HG02943 (cell line): ENCODE results near the gene TRPV4.

Source experiments
- ATAC-seq: cut with Tn5 transposase; IDR thresholded peaks from one replicate; pipeline ENCODE4 v1.9.1; 2021; ENCODE audit warnings: mild to moderate bottlenecking, low read depth, moderate library complexity; ENCODE audit not compliant: unreplicated experiment

The TRPV4 gene

DNA sequence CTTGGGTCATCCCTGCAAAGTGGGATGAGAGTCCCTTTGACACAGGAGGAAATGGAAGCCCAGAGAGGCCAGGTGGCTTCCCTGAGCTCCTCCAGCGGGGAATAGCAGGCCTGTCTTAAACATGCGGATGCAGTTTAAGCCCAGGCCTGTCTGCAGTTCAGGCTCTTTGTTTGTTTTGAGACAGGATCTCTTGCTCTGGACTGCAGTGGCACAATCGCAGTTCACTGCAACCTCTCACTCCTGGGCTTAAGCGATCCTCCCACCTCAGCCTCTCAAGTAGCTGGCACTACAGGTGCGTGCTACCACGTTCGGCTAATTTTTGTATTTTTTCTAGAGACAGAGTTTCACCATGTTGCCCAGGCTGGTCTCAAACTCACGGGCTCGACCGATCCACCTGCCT lies 3.5 kb downstream of the TRPV4 start:
- no peak for ATAC-seq

DNA sequence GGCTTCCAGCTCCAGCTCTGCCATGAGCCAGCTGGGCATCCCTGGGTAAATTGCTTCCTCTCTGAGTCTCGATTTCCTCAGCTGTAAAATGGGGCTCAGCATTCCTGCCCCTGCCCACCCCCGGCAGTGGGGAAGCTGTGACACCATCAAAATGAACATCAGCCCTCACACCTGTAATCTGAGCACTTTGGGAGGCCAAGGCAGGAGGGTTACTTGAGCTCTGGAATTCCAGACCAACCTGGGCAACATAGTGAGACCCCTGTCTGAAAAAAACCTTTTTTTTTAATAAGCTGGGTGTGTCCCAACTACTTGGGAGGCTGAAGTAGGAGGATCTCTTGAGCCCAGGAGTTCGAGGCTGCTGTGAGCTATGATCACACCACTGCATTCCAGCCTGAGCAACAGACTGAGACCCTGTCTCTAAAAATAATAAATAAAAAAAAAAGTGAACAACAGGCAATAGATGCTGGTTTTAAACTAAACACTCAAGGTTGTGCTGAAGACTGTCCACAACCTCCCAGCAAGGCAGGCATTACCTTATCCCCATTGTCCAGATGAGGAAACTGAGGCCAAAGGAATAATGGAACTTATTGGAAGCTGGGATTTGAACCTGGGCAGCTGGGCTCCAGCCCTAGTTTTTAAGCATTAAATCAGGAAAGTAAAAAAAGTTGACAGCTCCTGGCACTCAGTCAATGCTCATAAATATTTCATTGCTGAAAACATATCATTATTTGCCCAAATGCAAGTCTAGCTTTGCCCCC lies 4.3 kb downstream of the TRPV4 start:
- no peak for ATAC-seq

DNA sequence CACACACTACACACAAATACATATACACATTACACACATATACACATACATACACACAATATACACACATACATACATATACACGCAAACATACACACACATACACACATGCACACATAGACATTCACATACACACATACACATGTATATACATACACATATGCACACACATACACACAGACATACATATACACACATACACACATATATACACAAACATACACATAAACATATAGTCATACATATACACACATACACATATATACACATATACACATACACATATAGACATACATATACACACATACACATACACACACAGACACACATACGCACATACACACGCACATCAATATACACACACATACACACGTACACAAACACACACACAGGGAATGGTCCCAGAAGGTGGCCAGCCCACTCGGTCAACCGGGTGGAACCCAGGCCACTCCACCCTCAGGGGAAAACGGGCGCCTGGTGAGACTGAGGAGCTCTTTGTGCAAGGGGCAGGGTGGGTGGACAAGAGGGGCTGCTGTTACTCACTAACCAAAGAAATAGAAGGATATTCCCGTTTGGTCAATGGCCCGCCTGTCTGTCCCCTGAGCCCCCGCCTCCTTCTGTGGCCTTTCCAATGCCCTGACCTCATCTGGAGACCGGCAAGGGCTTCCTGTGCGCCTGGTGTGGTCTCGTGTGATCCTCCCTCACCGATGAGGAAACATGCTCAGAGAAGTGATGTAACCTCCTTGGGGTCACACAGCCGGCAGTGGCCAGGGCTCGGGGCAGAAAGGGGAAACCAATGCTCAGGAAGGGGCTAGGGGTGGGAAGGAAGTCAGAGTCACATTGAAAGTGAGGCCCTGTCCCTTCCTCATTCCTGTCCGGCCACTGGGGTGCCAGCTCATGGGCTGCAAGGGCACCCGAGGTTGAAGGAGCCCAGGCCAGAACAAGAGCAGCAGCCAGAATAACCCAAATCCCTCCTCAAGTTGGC lies 5.3 kb downstream of the TRPV4 start:
- no peak for ATAC-seq

DNA sequence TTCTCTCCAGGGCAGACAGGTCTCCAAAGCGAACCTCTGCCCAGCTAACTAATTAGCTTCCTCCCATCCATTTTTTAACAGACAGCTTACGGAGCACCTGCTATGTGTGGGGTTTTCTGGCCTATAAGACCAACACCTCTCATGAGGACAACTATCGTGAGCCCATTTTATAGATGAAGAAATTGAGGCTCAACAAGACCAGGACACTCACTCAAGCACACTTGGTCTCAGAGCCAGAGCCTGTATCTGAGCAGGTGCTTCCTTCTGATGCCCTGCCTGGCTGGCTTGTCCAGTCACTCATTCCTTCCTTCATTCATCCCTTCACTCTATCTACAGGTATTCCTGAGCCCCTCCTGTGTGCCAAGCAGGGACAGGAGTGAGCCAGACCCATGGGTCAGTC lies 6.1 kb downstream of the TRPV4 start:
- ATAC-seq = no peak

DNA sequence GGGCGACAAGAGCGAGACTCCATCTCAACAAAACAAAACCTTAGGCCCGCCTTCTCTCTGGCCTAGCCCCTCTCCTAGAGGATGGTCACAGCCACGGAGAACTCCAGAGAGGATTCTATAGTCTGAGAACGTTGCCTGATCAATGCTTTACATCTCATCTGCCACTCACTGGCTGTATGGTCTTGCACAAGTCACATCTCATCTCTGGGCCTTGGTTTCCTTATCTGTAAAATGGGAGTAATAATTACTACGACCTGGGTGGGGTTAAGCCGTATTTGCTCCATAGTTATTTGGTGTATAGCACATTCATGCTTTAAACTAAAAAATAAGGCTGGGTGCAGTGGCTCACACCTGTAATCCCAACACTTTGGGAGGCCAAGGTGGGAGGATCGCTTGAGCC lies 8.5 kb downstream of the TRPV4 start:
- no peak for ATAC-seq

DNA sequence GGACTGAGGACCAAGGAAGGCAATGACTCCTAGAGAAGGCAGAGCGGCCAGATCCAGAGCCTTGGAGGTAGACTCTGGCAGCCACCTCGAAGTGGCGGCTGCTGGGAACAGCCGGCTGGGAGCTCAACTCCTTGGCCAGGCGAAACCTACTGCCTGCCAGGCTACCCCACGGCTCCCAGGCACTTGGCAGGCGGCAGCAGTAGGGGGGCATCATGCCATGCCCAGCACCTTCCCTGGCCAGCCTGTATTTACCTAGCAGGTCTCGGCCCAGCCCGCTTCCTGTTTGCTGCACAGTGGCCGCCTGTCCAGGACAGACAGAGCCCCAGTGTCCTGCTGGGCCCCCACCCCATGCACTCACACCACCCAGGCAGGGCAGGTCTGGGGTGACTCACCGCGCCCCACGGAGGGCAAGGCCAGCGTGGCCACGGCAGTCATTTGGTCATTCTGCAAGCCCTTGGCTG lies 10.2 kb downstream of the TRPV4 start:
- ATAC-seq = no peak

DNA sequence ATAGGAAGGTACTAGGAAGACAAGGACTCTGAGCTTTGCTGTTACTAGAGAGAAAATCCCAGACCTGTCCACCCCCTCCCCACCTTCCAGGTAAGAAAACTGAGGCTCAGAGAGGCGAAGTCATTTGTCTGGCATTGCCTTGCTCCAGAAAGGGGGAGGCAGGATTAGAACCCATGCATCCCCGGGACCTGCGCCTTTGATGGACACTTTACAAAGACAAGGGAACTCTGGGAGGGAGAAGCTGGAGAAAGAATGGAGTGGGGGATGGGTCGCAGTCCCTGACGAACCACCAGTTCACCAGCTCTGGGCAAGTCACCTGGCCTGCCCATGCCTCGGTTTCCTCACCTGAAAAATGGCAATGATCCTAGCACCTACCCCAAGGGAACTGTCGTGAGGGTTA lies 10.8 kb downstream of the TRPV4 start:
- no peak for ATAC-seq

DNA sequence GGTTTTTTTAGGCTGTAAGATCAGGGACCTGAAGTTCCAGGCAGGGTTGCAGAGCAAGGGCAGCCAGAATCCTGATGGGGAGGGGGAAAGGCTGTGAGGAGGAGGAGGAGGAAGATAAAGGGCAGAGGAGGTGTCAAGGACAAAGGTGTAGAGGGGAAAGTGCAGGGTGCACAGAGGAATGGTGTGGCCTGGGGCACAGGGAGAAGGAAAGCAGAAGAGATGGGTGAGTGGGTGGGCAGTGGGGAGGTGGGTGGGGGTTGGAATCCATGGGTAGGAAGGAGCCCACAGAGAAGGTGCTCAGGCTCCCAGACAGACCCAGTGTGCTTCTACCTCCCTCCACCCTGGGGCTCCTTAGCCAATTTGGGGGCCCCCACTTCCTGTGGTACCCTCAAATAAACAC lies 11.2 kb downstream of the TRPV4 start:
- ATAC-seq = no peak

DNA sequence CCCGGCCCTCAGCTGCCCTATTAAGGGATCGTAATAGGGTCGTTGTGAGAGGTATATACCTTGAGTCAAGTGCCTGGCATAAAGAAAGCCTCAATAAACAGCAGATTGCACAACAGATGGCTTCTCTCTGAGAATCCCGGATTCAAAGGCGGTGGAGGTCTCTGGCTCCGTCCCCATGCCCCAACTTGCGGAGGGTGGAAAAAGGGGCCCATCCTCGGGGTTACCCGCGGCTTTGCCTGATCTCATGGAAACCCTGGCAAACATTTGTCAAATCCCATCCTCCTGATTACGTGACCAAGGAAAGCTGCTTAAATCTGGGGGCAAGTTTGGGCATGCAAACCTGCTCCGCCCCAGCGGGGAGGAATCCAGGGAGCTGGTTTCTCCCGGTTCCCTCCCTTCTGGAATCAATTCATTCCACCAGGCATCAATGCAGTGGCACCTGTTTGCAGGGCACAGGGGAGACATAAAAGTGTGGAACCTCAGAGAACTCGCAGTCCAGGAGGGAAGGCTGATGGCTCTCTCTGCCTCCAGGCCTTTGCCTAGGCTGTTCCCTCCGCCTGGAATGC lies 12.3 kb downstream of the TRPV4 start:
- no peak for ATAC-seq

DNA sequence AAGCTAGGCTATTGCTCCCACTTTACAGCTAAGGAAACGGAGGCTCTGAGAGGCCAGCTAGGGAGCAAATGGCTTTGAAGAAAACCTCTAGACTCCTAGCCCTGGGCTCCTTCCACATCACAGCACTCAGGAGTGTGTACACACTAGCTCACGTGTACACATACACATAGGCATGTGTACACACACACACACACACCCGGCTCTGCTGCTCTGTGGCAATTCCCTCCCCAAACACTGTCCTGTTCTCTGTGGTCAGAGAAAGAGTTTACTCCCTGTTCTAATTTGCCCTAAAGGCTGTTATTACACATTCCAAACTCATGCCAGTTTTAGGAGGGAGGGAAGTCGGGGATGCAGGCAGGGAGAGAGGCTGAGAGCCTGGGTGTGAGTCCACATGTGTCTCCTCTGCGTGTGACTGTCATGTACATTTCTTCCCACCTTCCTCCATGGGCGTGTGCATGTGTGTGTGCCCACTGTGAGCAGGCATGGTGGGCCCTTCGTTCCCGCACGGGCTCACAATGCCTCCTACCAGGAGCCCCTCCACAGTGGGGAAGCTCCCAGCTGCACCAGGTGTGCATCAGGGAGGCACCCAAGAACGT lies 14.2 kb downstream of the TRPV4 start:
- ATAC-seq = no peak

DNA sequence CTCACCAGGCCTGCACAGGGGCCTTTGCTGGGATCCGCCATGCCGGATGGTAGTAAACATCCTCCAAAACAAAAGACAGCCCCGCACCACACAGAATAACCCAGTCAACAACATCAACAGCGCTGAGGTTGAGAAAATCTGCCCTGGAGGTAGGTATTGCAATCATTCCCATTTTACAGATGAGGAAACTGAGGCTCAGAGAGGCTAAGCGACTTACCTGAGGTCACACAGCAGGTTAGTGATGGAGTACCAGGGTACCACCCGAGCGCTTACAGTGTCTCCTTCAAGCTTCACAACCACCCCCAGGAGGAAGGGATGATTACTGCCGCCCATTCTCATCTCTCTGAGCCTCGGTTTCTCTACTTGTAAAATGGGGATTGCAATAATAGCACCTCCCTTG lies 14.9 kb downstream of the TRPV4 start:
- no peak for ATAC-seq

DNA sequence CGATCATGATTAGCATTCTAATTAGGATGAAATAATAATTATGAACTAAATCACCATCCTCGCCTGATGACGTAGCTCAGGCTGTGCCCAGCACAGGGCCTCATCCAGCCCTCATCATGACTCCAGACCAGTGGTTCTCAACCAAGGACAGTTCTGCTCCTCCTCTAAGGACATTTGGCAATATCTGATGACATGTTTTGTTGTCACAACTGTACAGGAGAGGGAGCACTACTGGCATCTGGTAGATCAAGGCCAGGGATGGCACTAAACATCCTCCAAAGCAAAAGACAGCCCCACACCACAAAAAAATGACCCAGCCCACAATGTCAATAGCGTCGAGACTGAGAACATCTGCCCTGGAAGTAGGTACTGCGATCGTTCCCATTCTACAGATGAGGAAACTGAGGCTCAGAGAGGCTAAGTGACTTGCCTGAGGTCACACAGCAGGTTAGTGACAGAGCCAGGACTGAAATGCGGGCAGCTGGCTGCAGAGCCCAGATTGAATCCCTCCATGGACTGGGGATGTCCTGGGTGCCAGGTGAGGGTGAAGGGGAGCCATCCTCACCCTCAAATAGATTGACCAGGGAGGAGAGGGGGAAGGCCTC lies 15.5 kb downstream of the TRPV4 start:
- ATAC-seq = no peak

DNA sequence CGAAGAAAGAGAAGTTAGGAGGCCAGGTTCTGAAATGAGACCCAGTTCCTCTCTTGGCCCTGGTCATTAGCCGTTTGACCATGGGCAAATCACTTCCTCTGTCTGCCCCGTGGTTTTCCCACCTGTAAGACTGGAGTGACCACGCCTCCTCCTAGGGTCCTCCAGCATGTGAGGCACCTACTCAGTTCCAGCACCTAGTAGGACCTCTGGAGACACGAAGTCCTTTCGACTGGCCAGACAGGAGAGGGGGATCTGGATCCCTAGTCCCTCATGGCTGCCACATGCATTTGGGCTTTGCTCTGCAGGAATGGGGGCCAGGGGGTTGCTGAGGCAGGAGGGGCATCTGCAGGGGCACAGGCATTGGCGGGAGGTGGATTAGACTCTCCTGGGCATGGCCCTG lies 16.3 kb downstream of the TRPV4 start:
- ATAC-seq = no peak

DNA sequence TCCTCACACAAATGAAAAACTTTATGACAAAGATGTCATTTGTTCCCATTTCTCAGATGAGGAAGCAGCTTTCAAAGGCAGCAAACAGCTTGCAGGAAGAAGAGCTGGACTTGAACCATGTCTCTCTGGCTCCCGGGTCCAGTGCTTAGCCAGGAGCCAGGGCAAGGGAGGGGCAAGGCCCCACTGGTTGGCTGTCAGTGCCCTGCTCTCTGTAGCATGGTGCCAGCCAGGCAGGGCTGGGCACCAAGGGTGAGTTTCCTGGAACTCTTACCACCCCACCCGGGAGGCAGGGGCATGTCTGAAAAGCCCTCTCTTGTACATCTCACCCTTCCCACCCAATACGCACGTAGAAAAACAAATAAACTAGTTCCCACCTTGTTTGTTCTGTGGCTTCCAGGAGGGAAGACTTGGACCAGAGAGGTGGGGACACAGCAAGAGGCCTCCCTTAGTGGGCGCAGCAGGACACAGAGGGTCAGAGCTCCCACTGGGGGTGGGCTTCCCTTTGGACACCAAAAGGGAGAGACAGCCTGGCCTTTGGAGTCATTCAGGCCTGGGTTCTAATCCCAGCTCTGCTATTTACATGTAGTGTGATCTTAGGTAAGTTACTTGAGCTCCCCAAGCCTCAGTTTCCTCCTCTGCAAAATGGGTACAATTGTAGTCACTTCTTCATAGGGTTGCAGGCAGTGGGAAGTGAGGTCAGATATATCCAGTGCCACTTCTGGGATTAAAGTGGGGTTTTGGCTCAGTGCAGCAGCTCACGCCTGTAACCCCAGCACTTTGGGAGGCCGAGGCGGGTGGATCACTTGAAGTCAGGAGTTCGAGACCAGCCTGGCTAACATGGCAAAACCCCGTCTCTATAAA lies 17.2 kb downstream of the TRPV4 start:
- no peak for ATAC-seq

DNA sequence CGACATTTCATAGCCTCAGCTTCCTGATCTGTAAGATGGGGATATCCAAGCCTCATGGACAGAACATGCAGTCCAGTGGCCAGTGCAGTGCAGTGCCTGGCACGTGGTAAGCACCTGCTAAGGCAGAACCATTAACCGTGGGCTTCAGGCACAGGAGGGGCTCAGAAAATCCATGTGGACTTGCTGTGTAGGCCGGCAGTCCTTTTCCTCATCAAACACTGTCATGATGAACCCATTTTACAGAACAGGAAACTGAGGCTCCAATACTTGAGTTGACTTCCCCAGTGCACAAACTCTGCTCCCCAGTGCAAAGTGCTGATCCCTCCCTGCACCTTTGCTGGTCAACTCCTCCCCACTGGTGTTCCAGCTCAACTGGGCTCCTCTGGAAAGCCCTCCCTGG lies 18.0 kb downstream of the TRPV4 start:
- no peak for ATAC-seq

DNA sequence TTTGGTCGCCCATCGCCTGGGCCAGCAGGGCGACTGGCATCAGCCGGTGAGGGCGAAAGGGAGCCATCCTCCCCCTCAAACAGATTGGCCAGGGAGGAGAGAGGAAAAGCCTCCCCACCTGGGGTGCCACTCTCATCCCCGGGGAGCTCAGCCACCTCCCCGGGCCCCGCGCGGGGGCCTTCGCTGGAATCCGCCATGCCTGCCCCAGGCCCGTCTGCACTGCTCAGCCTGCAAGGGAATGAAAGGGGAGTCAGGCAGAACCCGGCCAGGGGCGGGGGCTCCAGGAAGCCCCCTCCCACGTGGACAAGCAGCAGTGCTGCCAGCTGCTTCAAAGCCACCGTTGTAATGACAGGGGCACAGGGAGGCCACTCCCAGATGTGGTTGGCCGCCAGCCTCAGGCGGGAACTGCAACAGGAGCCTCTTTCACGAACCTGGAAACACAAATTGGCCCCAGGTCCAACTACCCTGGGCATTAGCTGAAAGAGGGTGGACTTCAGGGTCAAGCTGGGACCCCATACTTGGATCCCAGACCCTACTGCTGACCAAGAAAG lies 18.5 kb downstream of the TRPV4 start:
- ATAC-seq = no peak

DNA sequence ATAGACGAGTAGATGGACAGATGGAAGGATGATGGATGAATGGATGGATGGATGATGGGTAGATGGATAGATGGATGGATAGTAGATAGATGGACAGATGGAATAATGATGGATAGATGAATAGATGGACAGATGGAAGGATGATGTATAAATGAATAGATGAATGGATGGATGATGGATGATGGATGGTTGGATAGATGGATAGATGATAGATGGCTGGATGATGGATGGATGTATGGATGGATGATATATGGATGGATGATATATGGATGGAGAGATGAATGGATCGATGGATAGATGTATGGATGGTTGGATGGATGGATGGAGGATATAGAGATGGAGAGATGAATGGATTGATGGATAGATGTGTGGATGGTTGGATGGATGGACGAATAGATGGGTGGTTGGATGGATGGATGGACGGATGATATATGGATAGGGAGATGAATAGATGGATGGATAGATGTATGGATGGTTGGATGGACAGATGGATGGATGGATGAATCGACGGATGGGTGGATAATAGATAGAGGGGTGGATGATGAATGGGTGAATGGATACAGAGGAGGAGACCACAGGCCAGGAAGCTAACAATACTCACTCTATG lies 19.3 kb downstream of the TRPV4 start:
- no peak for ATAC-seq

DNA sequence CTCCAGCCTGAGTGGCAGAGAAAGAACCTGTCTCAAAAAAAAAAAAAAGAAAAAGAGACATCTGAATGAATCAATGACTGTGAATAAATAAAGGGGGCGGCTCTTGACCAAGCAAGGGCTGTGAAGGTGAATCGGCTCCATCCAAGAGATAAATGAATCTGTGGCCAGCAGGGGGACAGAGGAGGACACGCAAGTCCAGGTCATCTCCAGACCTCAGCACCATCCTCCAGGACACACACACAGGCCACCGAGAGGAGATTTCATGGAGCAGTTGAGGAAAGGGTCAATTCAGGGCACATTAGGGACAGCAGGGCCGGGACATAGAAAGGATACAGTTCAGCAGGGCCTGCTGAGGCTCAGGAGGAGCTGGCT lies 21.6 kb downstream of the TRPV4 start:
- ATAC-seq = no peak
